ENCODE data around the gene SLC2A1.

SLC2A1 gene

DNA sequence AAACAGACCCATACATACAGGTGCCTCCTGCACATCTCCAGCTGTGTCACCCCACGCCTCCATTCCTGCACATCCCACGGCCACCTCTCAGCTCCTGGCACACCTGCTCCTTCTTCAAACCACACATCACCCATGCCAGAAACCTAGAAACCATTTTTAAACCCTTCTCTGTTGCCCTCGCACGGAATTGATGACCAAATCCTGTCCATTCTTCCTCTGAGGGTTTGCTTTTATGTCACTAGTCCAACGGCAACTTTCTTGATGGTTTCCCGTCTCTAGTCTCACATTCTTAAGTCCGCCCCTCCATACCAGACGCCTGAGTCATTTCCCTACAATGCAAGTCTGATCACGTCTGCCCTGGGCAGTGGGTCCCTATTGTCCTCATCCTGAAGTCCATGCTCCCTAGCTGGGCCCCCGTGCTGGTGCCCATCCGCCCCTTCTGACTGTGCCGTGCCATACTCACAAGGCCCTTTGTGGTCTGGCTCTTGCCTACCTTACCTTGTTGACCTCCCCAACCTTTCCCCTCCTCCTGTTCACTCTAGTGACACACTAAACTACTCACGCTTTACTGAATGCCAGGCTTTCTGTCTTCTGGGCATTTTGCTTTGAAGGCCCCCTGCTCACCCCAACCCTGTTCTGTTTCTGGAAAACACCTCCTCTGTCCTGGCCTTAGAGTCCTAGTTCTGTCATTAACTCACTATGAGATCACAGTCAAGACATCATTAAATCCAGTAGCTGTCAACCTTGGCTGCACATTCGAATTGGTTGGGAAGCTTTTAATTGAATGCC lies 17.6 kb downstream of the SLC2A1 start:
- no peak for DNase-seq

DNA sequence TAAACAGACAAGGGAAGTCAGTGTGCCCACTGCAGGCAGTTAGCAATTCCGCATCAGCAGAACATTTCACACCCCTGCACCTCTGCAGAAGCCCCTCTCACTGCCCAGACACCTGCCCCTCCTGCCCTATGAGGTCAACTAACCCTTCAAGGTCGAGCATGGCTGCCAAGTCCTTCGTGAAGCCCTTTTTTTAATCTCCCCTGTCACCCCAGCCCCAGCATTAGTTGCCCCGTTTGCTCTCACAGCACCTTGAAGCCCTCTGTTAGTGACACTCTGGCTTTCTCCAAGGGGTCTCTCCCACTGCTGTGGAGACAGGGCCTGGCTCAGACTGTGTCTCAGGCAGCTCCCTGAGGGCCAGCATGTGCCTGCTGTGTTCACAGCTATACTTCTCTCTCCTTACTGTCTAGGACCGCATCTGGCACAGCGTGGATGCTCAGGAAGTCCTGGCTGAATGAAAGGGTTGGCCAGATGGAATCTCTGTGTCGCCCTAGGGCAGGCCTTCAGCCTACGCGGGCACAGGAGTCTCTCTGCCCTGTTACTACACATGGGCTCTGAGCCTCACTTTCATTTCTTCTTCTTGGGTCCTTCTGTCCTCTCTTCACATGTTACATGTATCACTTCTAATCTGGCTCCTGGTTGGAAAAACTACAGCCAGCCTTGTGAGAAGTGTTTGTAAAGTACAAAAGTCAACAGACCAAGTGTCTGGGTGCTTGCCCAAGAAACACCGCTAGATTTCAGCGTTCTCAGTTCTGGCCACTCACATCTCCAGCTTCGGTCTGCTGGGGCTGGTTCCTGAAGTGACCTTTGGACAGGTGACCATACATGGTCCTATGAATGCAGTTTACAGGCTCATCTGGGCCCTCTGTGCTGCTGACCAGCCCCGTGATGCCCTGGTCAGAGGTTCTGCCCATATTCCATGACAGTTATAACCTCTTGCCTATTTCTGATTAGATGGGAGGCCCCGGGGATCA lies 19.7 kb downstream of the SLC2A1 start:
- no peak for DNase-seq

- no peak for DNase-seq
Observed at GRCh38 chr1:42937836-42938644, 20.6 kb downstream of the SLC2A1 start.

GRCh38 chr1:42937141-42937696 lies 21.4 kb downstream of the SLC2A1 start:
- DNase-seq: no peak

DNA sequence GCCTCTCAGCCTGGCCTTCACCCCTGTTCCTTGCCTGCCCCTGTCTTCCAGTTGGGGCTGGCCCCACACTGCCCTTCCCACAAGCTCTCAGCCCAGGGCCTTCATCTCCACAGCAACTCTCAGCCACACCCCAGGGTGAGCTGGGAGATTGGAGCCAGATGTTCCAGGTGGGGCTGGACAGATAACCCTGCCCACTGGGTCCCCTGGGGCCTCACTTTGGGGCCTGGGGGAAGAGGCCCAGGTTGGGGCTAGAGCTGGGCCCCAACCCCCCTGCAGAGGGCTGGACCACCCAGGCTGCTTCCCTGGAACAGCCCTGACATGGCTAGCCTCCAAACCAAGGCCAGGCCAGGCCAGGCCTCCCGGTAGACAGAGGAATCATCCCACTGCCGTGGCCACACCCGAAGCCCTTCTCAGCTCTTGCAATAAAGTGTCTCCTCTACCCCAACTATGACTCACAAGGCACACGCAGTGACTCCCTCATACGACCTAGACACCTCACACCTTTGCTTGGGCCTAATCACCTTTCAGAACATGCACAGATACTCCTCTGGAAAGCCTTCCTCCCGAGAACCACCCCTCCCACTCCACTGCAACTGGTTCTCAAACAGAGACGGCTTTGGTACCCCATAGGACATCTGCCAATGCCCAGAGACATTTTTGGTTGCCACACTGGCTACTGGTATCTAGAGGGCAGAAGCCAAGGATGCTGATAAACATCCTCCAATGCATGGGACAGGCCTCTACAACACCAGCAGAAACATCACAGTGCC lies 22.2 kb downstream of the SLC2A1 start:
- no peak for DNase-seq

DNA sequence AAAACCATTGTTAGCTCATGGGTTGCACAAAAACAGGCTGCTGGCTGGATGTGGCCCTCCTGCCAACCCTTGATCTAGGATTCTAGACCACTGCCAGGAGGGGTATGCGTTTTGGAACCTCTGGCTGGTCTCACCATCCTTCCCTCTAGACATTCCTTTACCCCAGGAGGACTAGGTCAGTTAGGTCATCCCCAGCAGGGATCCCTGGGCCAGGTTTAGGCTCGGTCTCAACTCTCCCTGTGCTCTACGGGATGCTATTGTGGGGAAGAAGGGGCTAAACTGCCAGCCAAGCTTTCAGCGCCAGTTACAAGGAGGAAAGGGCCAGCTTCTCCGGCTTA lies 22.7 kb downstream of the SLC2A1 start:
- DNase-seq: no peak

- DNase-seq: no peak
Observed at GRCh38 chr1:42935313-42935895, 23.3 kb downstream of the SLC2A1 start.

DNA sequence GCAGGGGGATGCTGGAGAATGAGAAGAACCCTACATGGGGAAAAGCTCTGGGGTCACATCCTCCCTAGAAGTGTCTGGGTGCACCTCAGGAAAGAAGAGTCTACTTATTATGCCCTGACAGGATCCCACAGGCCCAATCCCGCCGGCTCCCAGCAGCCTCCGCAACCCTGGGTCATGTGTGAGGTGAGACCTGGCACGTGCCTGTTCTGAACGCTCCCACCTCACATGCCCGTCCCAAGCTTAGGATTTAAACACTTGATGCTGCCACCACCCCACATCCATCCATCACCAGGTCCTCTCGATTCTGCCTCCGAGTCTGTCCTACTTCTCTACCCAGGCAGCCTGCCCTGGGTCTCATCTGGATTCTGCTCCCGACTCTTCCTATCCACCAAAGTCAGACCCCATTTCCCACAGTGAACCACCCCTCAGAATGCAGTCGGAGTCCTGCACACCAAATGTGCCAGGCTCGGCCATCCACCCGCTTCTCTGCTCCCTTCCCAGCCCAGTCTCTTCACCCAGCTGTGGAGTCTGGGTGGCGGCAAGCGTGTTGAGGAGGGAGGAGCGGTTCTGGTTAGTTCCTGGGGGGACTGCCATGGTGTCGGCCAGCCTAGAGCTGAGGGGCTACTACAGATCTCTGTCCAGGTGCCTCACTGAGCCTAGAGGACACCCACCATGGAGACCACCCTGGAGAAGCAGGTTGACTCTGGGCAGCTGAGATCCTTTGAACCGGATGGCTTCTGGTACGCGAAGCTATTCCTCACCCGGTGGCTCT lies 23.9 kb downstream of the SLC2A1 start:
- DNase-seq: no peak

DNA sequence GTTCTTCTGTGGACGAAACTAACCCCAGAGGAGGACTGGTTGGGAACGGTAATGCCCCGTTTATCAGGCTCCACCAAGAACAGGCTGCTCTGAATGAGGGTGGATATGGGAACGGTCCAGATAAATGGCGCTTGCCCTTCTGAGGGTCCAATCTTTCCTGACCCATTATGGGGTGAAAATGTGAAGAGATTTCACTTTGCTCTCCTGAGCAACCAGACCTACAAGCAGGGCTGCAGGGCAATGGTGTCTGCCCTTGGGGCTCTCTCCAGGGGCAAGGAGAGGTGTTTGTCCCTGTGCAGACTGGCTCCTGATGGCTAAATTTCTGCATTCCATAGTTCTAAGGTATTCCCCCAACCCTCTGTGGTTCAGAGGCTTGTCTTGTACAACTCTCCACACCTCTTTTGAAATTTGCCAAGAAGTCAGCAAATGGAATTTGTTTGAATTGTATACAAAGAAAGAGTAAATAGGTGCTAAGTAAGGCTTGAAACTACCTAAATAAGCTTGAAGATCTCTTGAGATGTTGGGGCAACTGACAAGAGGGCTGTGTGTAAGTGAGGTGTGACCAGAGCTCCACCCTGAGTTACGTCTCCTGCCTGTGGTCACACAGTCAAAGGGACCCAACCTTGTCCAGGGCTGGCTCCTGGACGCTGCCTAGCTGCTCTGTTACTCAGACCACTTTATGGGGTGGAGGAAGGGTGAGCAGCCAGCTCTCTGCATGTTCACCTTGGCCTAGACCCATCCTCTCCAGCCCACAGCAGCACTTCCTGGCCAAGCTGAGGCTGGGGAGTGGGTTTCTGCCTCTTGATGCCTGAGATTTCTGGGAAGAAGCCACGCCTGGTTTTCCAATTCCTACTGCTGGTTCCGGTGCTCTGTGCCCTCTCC lies 24.8 kb downstream of the SLC2A1 start:
- DNase-seq: no peak

DNA sequence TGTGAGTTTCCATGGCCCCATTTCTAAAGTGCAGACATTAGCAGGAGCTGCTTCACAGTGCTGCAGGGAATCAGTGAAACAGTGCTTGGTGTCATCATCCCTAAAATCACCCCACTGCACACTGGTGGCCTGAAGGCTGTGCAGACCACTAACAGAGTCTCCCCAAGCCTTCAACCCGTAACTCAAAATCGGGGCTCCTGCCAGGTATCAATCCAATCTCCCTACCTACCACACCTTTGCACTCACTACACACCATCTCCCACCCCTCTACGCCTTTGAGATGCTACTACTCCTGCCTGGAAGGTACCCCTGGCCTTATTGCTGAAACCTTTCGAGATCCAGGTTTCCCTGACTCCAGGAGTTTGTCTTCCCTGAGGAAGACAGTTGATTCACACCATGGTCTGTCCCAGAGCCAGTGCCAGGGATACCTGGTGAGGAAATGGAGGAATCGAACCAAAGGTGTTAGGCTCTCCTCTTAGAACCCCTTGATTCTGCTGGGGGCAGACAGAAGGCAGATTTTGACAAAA lies 25.5 kb downstream of the SLC2A1 start:
- no peak for DNase-seq

DNA sequence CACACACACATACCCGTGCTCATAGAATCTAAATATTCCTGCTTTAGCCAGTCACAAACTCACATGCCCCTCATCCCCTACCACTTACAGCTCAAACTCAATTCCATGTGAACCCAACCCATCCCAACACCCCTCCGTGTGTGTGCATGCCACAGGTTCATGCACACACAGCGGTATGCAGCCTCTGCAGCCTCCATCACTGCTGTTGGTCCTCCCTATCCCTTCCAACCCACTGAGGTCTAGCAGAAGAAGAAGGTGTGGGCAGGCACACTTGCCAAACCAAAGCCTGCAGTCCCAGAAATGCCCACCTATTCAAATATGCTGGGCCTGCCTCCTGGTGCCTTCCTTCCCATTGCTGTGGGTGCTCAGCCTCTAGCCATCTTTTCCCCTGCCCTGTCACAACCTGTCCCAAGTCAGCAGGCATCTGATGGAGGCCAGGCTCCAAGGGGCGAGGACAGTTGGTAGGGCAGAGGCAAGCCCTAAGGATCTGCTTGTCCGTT lies 26.2 kb downstream of the SLC2A1 start:
- no peak for DNase-seq

GRCh38 chr1:42931911-42932422 lies 26.7 kb downstream of the SLC2A1 start:
- DNase-seq: no peak

- peak; percentile 16 for DNase-seq
Observed at GRCh38 chr1:42931108-42931539, 27.5 kb downstream of the SLC2A1 start.

- no peak for DNase-seq
Observed at GRCh38 chr1:42930178-42931107, 28.2 kb downstream of the SLC2A1 start.

GRCh38 chr1:42929434-42930177 lies 29.1 kb downstream of the SLC2A1 start:
- no peak for DNase-seq

- DNase-seq: no peak
Observed at GRCh38 chr1:42928859-42929258, 29.8 kb downstream of the SLC2A1 start.

GRCh38 chr1:42927920-42928505 lies 30.7 kb downstream of the SLC2A1 start:
- DNase-seq: no peak

All from NCI-H1694 treated with DMSO at 0.1 percent for 48 hours (cell line).